ENCODE measurements around the gene TAF1.
"Not testable (repeated sequence)": the region's sequence is repeated elsewhere in the genome, so short reads cannot be mapped to it uniquely, and the experiment has no call there.

Gene TAF1

GRCh38 chrX:71496476-71496875 lies 130.3 kb downstream of the TAF1 start:
- Histone ChIP-seq H3K4me3 (no peak overlapping the region), H3K27ac (no peak overlapping the region)

- not testable (repeated sequence) for H3K27ac ChIP-seq, H3K4me3 ChIP-seq
Observed at GRCh38 chrX:71502080-71502479, 135.9 kb downstream of the TAF1 start.

GRCh38 chrX:71504346-71504745 lies 138.2 kb downstream of the TAF1 start:
- Histone ChIP-seq H3K27ac (no peak overlapping the region), H3K4me3 (no peak overlapping the region)

- no peak overlapping the region for H3K4me3 ChIP-seq
- no peak overlapping the region for H3K27ac ChIP-seq
Observed at GRCh38 chrX:71509289-71509688, 143.1 kb downstream of the TAF1 start.

GRCh38 chrX:71510161-71510560 lies 144.0 kb downstream of the TAF1 start:
- no peak overlapping the region for H3K4me3 ChIP-seq
- H3K27ac ChIP-seq = no peak overlapping the region

GRCh38 chrX:71513731-71514130 lies 147.6 kb downstream of the TAF1 start:
- H3K4me3 ChIP-seq, H3K27ac ChIP-seq: not testable (repeated sequence)

GRCh38 chrX:71514367-71515037 lies 148.3 kb downstream of the TAF1 start:
- Histone ChIP-seq H3K4me3 (no peak overlapping the region), H3K27ac (no peak overlapping the region)

- Histone ChIP-seq H3K27ac (no peak overlapping the region), H3K4me3 (no peak overlapping the region)
Observed at GRCh38 chrX:71515038-71515396, 148.9 kb downstream of the TAF1 start.
